ENCODE results near the gene MAGI1.

GRCh38 chr3:65678516-65678915, 360.2 kb downstream of the MAGI1 start:
- TF ChIP-seq CTCF (IDR thresholded peaks at IDR 0.05) (no peak), POLR2A (IDR thresholded peaks at IDR 0.05) (no peak)
